BLaER1 (cell line): ENCODE data around the gene ARHGEF39.

ENCODE experiments used
- H3K27ac ChIP-seq: shearing (Covaris generic); formaldehyde crosslinking; 2 replicates; pipeline ENCODE4 v1.8.1; 2022
- H3K27me3 ChIP-seq: shearing (Covaris generic); formaldehyde crosslinking; 2 replicates; pipeline ENCODE4 v1.8.1; 2022
- H3K36me3 ChIP-seq: shearing (Covaris generic); formaldehyde crosslinking; 2 replicates; pipeline ENCODE4 v1.8.1; 2022
- H3K4me1 ChIP-seq: shearing (Covaris generic); formaldehyde crosslinking; 2 replicates; pipeline ENCODE4 v1.8.1; 2022
- H3K4me2 ChIP-seq: shearing (Covaris generic); formaldehyde crosslinking; 2 replicates; pipeline ENCODE4 v1.8.1; 2022
- H3K4me3 ChIP-seq: shearing (Covaris generic); formaldehyde crosslinking; 2 replicates; pipeline ENCODE4 v1.8.1; 2022
- H3K9ac ChIP-seq: shearing (Covaris generic); formaldehyde crosslinking; 2 replicates; pipeline ENCODE4 v1.8.1; 2022
- H3K9me3 ChIP-seq: shearing (Covaris generic); formaldehyde crosslinking; 2 replicates; pipeline ENCODE4 v1.8.1; 2022
- H4K20me1 ChIP-seq: shearing (Covaris generic); formaldehyde crosslinking; 2 replicates; pipeline ENCODE4 v1.8.1; 2022
- Cebpa-rat ChIP-seq: shearing (Covaris generic); IDR thresholded peaks from 2 replicates; pipeline ENCODE4 v1.8.1; 2022

The ARHGEF39 gene

GRCh38 chr9:35679766-35680330, 14.9 kb upstream of the ARHGEF39 start:
- no peak for TF ChIP-seq Cebpa-rat
- H3K4me1 ChIP-seq: 0 out of 2 replicates have a peak, but pooled peaks cover 5% of the 10 kb centered on the region
- no peak overlapping the region for H3K9ac ChIP-seq
- H3K27me3 ChIP-seq: peaks cover 22% of the 10 kb centered on the region
- no peaks in the 10 kb centered on the region for H4K20me1 ChIP-seq
- H3K36me3 ChIP-seq: peaks cover 32% of the 10 kb centered on the region
- H3K27ac ChIP-seq: no peak overlapping the region
- H3K4me2 ChIP-seq: no peak overlapping the region
- no peak overlapping the region for H3K4me3 ChIP-seq
- H3K9me3 ChIP-seq: no peaks in the 10 kb centered on the region

- no peak overlapping the region for H3K27ac ChIP-seq
- no peak overlapping the region for H3K9ac ChIP-seq
- peaks cover 25% of the 10 kb centered on the region for H3K36me3 ChIP-seq
- no peak for TF ChIP-seq Cebpa-rat
- H3K9me3 ChIP-seq: no peaks in the 10 kb centered on the region
- no peak overlapping the region for H3K4me3 ChIP-seq
- H3K4me2 ChIP-seq: no peak overlapping the region
- 0 out of 2 replicates have a peak, but pooled peaks cover 5% of the 10 kb centered on the region for H3K4me1 ChIP-seq
- no peaks in the 10 kb centered on the region for H4K20me1 ChIP-seq
- H3K27me3 ChIP-seq: peaks cover 30% of the 10 kb centered on the region
Observed at GRCh38 chr9:35679091-35679490, 14.1 kb upstream of the ARHGEF39 start.

GRCh38 chr9:35675732-35676392, 10.9 kb upstream of the ARHGEF39 start:
- Histone ChIP-seq H4K20me1 (no peaks in the 10 kb centered on the region), H3K9me3 (no peaks in the 10 kb centered on the region), H3K36me3 (no peaks in the 10 kb centered on the region), H3K9ac (no peak overlapping the region), H3K4me1 (0 out of 2 replicates have a peak, but pooled peaks cover 5% of the 10 kb centered on the region), H3K27ac (no peak overlapping the region), H3K4me3 (peak overlapping the region; percentile 53), H3K27me3 (peaks cover 37% of the 10 kb centered on the region), H3K4me2 (peak overlapping the region; percentile 69)
- TF ChIP-seq Cebpa-rat: no peak

GRCh38 chr9:35675204-35675603, 10.2 kb upstream of the ARHGEF39 start:
- no peak for TF ChIP-seq Cebpa-rat
- Histone ChIP-seq H3K36me3 (no peaks in the 10 kb centered on the region), H3K27me3 (peaks cover 37% of the 10 kb centered on the region), H4K20me1 (no peaks in the 10 kb centered on the region), H3K9me3 (no peaks in the 10 kb centered on the region), H3K4me1 (0 out of 2 replicates have a peak, but pooled peaks cover 5% of the 10 kb centered on the region), H3K4me3 (no peak overlapping the region), H3K4me2 (peak overlapping the region; percentile 69), H3K9ac (no peak overlapping the region), H3K27ac (no peak overlapping the region)

- no peaks in the 10 kb centered on the region for H4K20me1 ChIP-seq
- no peak overlapping the region for H3K4me2 ChIP-seq
- no peak overlapping the region for H3K9ac ChIP-seq
- H3K27ac ChIP-seq: no peak overlapping the region
- 0 out of 2 replicates have a peak, but pooled peaks cover 5% of the 10 kb centered on the region for H3K4me1 ChIP-seq
- no peak for TF ChIP-seq Cebpa-rat
- no peaks in the 10 kb centered on the region for H3K9me3 ChIP-seq
- H3K4me3 ChIP-seq: no peak overlapping the region
- peaks cover 37% of the 10 kb centered on the region for H3K27me3 ChIP-seq
- H3K36me3 ChIP-seq: no peaks in the 10 kb centered on the region
Observed at GRCh38 chr9:35674025-35674361, 9.0 kb upstream of the ARHGEF39 start.

- no peak for TF ChIP-seq Cebpa-rat
- H3K9ac ChIP-seq: no peak within 1 kb of the TSS
Observed at GRCh38 chr9:35673132-35674024, 8.4 kb upstream of the ARHGEF39 start, which contains the start of gene CA9. CA9 (plus strand) TSS chr9:35673928; CDS start chr9:35673960, 32 bp downstream.

GRCh38 chr9:35669331-35670145, 4.5 kb upstream of the ARHGEF39 start:
- no peak overlapping the region for H3K27ac ChIP-seq
- peaks cover 11% of the 10 kb centered on the region for H3K27me3 ChIP-seq
- no peaks in the 10 kb centered on the region for H3K9me3 ChIP-seq
- no peak for TF ChIP-seq Cebpa-rat
- H3K36me3 ChIP-seq: no peaks in the 10 kb centered on the region
- no peak overlapping the region for H3K4me2 ChIP-seq
- H3K4me3 ChIP-seq: no peak overlapping the region
- H3K4me1 ChIP-seq: peaks cover 29% of the 10 kb centered on the region
- no peaks in the 10 kb centered on the region for H4K20me1 ChIP-seq
- H3K9ac ChIP-seq: no peak overlapping the region

More at GRCh38 chr9:35673132-35674024, 8.4 kb upstream of the ARHGEF39 start, which contains the start of gene CA9:
- Histone ChIP-seq H4K20me1 (no peaks in the 10 kb centered on the region), H3K27ac (no peak within 1 kb of the TSS), H3K27me3 (peaks cover 37% of the 10 kb centered on the region), H3K36me3 (no peaks in the 10 kb centered on the region), H3K4me3 (no peak within 1 kb of the TSS), H3K4me1 (0 out of 2 replicates have a peak, but pooled peaks cover 5% of the 10 kb centered on the region), H3K9me3 (no peaks in the 10 kb centered on the region), H3K4me2 (no peak within 1 kb of the TSS)

- Histone ChIP-seq H3K4me2 (no peak overlapping the region), H3K27ac (no peak overlapping the region), H3K9me3 (no peaks in the 10 kb centered on the region), H3K9ac (no peak overlapping the region), H4K20me1 (no peaks in the 10 kb centered on the region), H3K27me3 (no peaks in the 10 kb centered on the region), H3K4me1 (peaks cover 45% of the 10 kb centered on the region), H3K36me3 (no peaks in the 10 kb centered on the region), H3K4me3 (no peak overlapping the region)
- TF ChIP-seq Cebpa-rat: no peak
Observed at GRCh38 chr9:35667939-35668338, 2.9 kb upstream of the ARHGEF39 start.

GRCh38 chr9:35666549-35666948, 1.6 kb upstream of the ARHGEF39 start:
- no peak for TF ChIP-seq Cebpa-rat
- Histone ChIP-seq H3K4me3 (no peak overlapping the region), H3K9ac (no peak overlapping the region), H3K9me3 (no peaks in the 10 kb centered on the region), H3K27me3 (no peaks in the 10 kb centered on the region), H3K4me2 (peak overlapping the region; percentile 94), H3K27ac (0 out of 2 replicates have a peak overlapping the region, but pooled peaks have one; percentile 77), H3K36me3 (no peaks in the 10 kb centered on the region), H4K20me1 (no peaks in the 10 kb centered on the region), H3K4me1 (peaks cover 59% of the 10 kb centered on the region)
